Kidney (tissue), 14 donors: ENCODE data around the gene CMTM8. TPM values are rescaled to one million over a fixed set of nuclear protein-coding genes. Genes with fewer than 3 reads are reported as not detected.

Source experiments
- DNase-seq, 5 donors: peaks; one replicate each; pipeline ENCODE4 v3.0.0-alpha.2; 2013 to 2020
- FAIRE-seq: peaks from 2 replicates; lab custom pipeline; 2012; peaks lifted over from hg19 to GRCh38; lab: Jason Lieb, UNC
- H3K27ac ChIP-seq, 2 donors: one replicate each; pipeline ENCODE4 v1.7.0; 2013; ENCODE audit warnings: low read depth in 2 of 2, low read length in 2 of 2, inconsistent platforms in 1 of 2
- H3K27me3 ChIP-seq: one replicate; pipeline ENCODE4 v1.7.1; 2013; ENCODE audit warnings: low read length, inconsistent platforms; ENCODE audit not compliant: control insufficient read depth, insufficient read depth
- H3K36me3 ChIP-seq, 3 donors: one replicate each; pipeline versions ENCODE4 v1.7.0 to v1.7.1; 2013; ENCODE audit warnings: low read length in 3 of 3, control low read depth in 1 of 3, inconsistent platforms in 1 of 3; ENCODE audit not compliant: insufficient read depth in 3 of 3, control insufficient read depth in 2 of 3
- H3K4me1 ChIP-seq, 3 donors: one replicate each; pipeline versions ENCODE4 v1.7.0 to v1.7.1; 2013; ENCODE audit warnings: low read length in 3 of 3, inconsistent platforms in 1 of 3, low read depth in 1 of 3; ENCODE audit not compliant: control insufficient read depth in 2 of 3, insufficient read depth in 2 of 3
- H3K4me3 ChIP-seq, 3 donors: one replicate each; pipeline versions ENCODE4 v1.7.0 to v1.8.1; 2013; ENCODE audit warnings: low read length in 3 of 3, control low read depth in 1 of 3, inconsistent platforms in 1 of 3
- H3K9ac ChIP-seq, 3 donors: one replicate each; pipeline versions ENCODE4 v1.7.0 to v1.7.1; 2013; ENCODE audit warnings: low read length in 3 of 3, control low read depth in 1 of 3, inconsistent platforms in 1 of 3
- H3K9me3 ChIP-seq, 3 donors: one replicate each; pipeline versions ENCODE4 v1.7.0 to v1.7.1; 2013; ENCODE audit warnings: low read length in 3 of 3, control low read depth in 1 of 3, inconsistent platforms in 1 of 3; ENCODE audit not compliant: control insufficient read depth in 2 of 3, insufficient read depth in 1 of 3
- CTCF ChIP-seq: IDR thresholded peaks from 3 replicates; pipeline ENCODE4 v1.5.1; 2012; ENCODE audit warnings: mild to moderate bottlenecking, moderate library complexity, borderline replicate concordance; ENCODE audit not compliant: insufficient read depth; ENCODE audit errors: extremely low read depth
- intact Hi-C: fragments of 100-400 bp; cut with DNase I; formaldehyde crosslinking; loops from one replicate; pipeline ENCODE4 v1.11.1; 2022
- polyA plus RNA-seq: library from polyadenylated mRNA; stranded (reverse); fragments of 350-450 nt; fragmentation: Illumina TruSeq; extraction: RNeasy Lipid Tissue Mini Kit (QIAGEN cat#74804); gene quantifications from one replicate; pipeline ENCODE4 v1.2.3, GENCODE V29; 2014; ENCODE audit warnings: low read depth, low replicate concordance; ENCODE audit not compliant: insufficient read depth
- total RNA-seq: library from RNA; stranded (reverse); fragmentation: NEBNext Ultra II Directional; extraction: Animal tissue kit (Norgen Biotek cat#: 25700); gene quantifications from one replicate; pipeline ENCODE4 v1.2.1, GENCODE V29; 2021
- donor health status: control.
- donor health status: control.
- donor health status: control.
- donor health status: control.
- donor health status: control.
- donor health status: DM: yes; HTN: yes; CAD: no.
- donor health status: Normal renal cell carcinoma (clear cell type).

The CMTM8 gene
- total and polyA plus RNA-seq, 2 donors from 2014 or later: 5.4 to 9.6 TPM

DNA sequence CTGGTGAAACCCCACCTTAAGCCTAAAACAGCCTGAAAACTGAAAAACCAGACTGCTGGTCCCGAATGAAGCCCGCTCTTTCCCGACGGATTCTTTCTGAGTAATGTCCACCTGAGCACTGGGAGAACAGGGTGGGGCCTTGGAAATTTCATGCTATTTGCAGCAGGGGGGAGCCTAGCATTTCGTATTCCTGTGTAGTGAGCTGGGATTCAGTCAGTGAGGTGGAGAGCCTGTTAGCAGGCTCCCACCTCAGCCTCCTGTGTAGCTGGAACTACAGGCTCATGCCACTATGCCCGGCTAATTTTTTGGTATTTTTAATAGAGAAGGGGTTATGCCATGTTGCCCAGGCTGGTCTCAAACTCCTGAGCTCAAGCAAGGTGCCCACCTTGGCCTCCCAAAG lies 74.7 kb downstream of the CMTM8 start:
- intact Hi-C loops: no loop called here
- Histone ChIP-seq H3K27me3 (no peaks in the 10 kb centered on the region), H3K4me3 (no peak overlapping the region), H3K9ac (no peak overlapping the region), H3K4me1 (peaks cover 0 to 13% (median 4%) of the 10 kb centered on the region in 3 donors), H3K9me3 (no peaks in the 10 kb centered on the region), H3K36me3 (no peaks in the 10 kb centered on the region), H3K27ac (no peak overlapping the region)
- DNase-seq (no peak), FAIRE-seq (no peak)
- no peak for TF ChIP-seq CTCF

GRCh38 chr3:32313723-32314473 lies 75.4 kb downstream of the CMTM8 start:
- H3K27me3 ChIP-seq: no peaks in the 10 kb centered on the region
- no peak overlapping the region for H3K9ac ChIP-seq
- H3K27ac ChIP-seq: no peak overlapping the region
- H3K9me3 ChIP-seq: no peaks in the 10 kb centered on the region
- intact Hi-C loops: no loop called here
- no peak overlapping the region for H3K4me3 ChIP-seq
- peaks cover 0 to 13% (median 4%) of the 10 kb centered on the region in 3 donors for H3K4me1 ChIP-seq
- FAIRE-seq (no peak), DNase-seq (no peak)
- no peak for TF ChIP-seq CTCF
- H3K36me3 ChIP-seq: no peaks in the 10 kb centered on the region

DNA sequence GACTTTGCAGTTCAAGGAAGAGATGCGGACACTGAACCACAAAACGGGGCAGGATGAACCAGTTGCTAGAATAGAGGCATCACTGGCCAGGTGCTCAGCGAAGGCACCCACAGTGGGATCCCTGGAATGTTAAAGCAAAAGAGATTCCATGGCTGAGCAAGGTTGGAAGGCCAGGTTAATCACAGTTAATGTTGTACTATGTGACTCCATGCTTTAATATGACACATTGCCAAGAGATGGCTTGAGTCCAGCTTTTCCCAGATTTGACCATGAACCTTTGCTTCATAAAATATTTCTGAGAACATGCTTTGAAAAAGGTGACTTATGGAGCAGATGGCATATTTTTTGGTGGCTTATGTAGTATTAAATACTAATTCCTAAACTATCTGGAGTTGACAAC lies 77.0 kb downstream of the CMTM8 start:
- intact Hi-C loops: no loop called here
- no peak for TF ChIP-seq CTCF
- no peak for FAIRE-seq

DNA sequence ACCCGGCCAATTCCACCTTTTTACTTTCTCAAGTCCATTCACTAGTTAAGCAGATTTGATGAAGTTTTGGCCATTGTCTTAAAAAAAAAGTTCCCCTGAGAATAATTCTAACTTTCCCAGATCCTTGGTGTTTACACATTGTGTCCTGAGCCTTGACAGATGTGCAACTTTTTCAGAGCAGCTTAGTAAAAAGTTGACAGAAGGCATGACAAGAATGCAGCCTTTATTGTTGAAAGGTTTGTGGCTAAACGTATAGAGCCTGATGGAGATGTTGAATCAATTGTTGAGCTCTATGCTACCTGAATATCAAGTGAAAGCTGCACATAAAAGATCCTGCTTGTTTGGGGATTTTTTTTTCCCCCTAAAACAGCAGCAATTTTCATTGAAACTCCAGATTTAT lies 77.8 kb downstream of the CMTM8 start:
- no peak for FAIRE-seq
- intact Hi-C loops: no loop called here
- TF ChIP-seq CTCF: no peak
- Histone ChIP-seq H3K36me3 (no peaks in the 10 kb centered on the region), H3K27me3 (no peaks in the 10 kb centered on the region), H3K4me3 (no peak overlapping the region), H3K9ac (no peak overlapping the region), H3K27ac (no peak overlapping the region), H3K4me1 (peaks cover 2 to 10% (median 4%) of the 10 kb centered on the region in 3 donors), H3K9me3 (no peaks in the 10 kb centered on the region)
- no peak for DNase-seq

More for the DNA sequence above, 77.0 kb downstream of the CMTM8 start:
- DNase-seq: no peak
- H3K9ac ChIP-seq: no peak overlapping the region
- peaks cover 0 to 5% (median 0%) of the 10 kb centered on the region in 3 donors for H3K4me1 ChIP-seq
- H3K9me3 ChIP-seq: no peaks in the 10 kb centered on the region
- H3K27me3 ChIP-seq: no peaks in the 10 kb centered on the region
- H3K4me3 ChIP-seq: no peak overlapping the region
- H3K36me3 ChIP-seq: no peaks in the 10 kb centered on the region
- no peak overlapping the region for H3K27ac ChIP-seq
